ENCODE measurements around the gene HMGB3. TPM values are rescaled to one million over a fixed set of nuclear protein-coding genes. Genes with fewer than 3 reads are reported as not detected.

HMGB3 gene
- total RNA-seq = 3.5 and 3.9 TPM in 2 replicates

GRCh38 chrX:150982788-150983520, at the start of gene HMGB3:
Gene HMGB3, plus strand, starts transcription at chrX:150983335. Its CDS starts 2,265 bp downstream, at chrX:150985600.

Other genes with a start within 250 kb of the HMGB3 start
- 73.6 and 85.5 TPM in 2 replicates for gene CD99L2, start 84.7 kb upstream of the HMGB3 start, total RNA-seq
- not detected in 2 replicates for gene GPR50, start 193.2 kb downstream of the HMGB3 start, total RNA-seq

All from smooth muscle cell of the pulmonary artery (primary cell).